GM19043 (cell line): ENCODE results near the gene SHISAL2A.

Experiments used
- ATAC-seq: cut with Tn5 transposase; IDR thresholded peaks from one replicate; pipeline ENCODE4 v1.9.1; 2021; ENCODE audit warnings: low read depth; ENCODE audit not compliant: unreplicated experiment

The SHISAL2A gene

DNA sequence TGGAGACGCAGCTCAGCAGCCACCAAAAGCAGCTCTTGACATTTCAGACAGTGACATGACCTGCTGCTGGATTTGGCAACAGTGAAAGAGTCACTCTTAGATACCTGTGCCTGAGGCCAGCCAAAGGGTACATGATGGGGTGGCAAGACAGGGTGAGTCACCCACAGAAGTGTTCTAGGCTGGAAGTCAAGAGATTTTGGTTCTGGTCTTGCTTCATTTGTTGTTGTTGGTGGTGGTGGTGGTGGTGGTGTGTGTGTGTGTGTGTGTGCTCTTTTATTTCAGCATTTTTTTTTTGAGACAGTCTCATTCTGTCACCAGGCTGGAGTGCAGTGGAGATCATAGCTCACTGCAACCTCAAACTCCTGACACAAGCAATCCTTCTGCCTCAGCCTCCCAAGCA, 25.8 kb downstream of the SHISAL2A start:
- ATAC-seq = no peak

GRCh38 chr1:52659356-52659755, 26.4 kb downstream of the SHISAL2A start:
- peak; percentile 78 for ATAC-seq

DNA sequence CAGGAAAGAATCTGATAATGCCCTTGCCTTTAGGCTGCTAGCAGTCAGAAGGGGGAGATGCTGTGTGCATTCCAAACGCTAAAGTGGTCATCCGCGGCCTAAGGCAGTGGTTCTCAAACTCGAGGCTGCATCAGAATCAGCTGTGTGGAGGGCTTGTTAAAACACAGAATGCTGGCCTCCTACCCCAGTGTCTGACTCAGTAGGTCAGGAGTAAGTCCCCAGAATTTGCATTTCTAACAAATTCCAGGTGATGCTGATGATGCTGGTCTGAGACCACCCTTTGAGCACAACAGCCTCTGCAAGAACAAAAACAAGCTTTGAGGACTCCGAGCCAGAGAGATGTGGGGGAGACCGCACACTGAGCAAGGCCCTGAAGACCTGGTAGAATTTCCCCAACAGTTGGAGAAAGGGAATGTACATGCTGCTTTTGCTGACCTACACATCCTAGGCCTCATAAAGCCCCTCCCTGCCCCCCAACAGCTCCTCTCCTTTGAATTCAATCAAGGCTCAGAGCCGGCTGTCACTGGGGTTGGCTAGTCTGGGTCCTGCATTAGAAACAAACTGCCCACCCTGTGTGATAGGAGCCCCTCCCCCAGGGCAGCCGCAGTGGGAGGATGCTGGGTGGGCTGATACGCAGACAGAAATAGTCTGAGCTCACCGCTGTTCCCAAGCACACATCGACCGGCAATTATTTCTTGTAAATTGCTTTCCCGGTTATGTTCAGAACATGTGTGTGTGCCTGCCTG, 27.1 kb downstream of the SHISAL2A start:
- ATAC-seq = no peak

- ATAC-seq = no peak
These were observed 27.8 kb downstream of the SHISAL2A start for GRCh38 chr1:52660807-52661206.

DNA sequence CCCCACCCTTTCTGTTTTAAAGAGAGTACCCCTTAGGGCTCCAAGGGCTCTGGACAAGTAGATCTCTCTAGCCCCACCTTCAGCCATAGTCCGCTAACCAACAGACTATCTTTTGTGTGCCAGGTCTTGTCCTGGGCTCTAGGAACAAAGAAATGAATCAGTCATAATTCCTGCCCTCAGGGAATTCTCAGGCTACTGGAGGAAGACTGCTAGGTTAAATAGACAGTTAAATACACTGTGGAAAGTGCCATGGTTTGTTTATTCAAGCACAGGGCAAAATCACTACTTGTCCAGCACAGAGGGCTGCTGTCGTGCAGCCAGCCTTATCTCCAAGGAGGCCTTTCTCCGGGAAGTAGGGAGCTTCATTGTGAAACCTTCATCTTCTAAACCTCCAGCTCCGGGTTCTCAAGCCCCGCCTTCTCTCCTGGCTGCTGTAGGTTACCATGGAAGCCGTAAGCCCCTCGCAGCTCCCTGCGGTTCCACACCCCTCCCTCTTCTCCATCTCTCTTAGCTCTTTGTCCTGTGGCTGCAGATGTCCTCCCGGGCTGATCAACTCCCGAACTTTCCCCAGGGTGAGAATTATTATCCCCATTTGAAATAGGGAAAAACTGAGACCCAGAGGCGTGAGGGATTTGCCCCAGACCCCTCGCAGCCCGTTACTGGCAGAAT, 29.8 kb downstream of the SHISAL2A start:
- ATAC-seq = no peak

DNA sequence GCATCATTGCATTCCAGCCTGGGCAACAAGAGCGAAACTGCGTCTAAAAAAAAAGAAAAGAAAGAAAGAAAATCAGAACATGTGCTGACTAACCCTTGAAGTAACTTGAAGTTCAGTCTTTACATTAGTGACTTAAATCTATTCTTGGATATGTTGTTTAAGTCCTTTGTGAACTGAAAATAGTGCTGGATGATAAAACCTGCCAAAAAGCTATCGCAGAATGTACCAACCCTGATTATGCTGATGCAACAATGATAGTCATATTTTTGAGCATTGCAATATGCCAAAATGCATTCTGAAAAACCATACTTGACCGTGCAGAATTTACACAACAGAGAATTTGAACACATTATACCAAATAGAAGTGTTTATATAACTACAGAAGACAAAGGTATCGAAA, 30.7 kb downstream of the SHISAL2A start:
- ATAC-seq = no peak

DNA sequence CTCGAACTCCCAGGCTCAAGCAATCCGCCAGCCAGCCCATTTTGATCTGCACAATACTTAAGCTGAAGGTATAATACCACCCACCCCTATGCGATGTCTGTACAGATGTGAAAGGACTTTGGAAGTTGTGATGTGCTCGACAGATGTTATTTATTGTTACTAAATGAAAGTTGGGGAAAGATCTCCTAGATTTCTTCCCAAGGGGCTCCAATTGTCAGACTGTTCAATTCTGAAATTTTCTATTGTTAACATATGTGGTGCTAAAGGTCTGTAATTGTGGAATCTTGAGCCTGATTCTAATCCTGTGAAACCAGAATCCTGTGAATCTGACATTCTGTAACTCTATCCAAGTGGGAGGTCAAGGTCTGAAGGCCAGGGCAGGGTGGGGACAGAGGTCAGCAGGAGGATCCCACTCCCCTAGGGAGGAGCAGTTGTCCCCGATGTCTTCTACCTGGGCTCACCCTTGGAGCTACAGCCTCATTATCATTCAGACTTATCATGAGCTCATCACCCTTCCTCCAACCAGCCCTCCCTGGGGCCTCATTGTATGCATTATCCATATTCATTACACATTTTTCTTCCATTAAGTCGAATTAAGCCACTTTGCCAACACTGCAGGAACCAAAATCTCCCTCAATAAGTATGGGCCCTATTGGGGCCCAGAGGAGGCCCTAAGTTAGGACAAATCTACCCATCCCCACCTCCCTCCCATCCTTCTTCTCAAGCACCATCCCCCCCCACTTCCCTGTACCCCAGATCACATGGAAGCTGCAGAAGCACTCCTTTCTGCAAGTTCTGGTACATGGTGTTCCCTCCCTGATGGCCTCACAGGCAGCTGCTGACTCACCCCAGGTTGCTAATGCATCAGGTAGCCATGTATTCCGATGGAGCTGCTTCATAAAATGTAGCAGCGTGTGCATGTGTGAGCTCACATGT, 32.3 kb downstream of the SHISAL2A start:
- ATAC-seq = no peak

DNA sequence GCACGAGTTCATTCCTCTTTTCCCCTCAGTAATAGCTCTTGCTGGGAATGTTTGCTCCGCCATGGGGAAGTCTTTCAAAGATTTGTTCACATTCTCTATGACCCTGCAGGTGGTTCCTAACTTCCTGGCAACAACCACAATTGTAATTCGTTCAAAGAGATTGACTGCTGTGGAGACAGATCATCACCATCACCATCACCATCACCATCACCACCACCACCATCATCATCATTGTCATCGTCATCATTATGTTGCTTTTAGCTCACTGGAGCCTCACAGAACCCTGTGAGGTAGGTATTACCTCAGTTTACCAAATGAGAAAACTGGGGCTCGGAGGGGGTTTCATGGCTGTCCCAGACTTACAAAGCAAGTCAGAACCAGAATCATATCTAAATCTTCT, 34.3 kb downstream of the SHISAL2A start:
- ATAC-seq = no peak

GRCh38 chr1:52667984-52668383, 35.0 kb downstream of the SHISAL2A start:
- no peak for ATAC-seq

GRCh38 chr1:52668711-52669110, 35.7 kb downstream of the SHISAL2A start:
- no peak for ATAC-seq

DNA sequence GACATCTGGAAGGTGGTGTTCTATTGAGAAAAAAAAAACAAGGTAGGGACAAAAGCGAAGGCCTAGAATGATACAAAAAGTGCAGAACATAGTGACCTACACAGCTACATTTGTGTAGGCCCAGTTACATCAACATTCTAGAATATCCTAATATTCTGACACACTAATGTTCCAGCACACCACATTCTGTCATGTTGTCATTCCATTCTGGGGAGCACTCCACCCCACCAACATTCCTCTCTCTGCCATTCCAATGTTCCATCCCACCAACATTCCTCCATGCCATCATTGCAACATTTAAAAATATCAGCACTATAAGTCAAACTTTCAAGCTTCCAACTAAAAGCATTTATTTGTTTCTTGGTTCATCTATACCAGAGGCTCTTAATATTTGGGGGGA, 36.7 kb downstream of the SHISAL2A start:
- ATAC-seq = no peak

DNA sequence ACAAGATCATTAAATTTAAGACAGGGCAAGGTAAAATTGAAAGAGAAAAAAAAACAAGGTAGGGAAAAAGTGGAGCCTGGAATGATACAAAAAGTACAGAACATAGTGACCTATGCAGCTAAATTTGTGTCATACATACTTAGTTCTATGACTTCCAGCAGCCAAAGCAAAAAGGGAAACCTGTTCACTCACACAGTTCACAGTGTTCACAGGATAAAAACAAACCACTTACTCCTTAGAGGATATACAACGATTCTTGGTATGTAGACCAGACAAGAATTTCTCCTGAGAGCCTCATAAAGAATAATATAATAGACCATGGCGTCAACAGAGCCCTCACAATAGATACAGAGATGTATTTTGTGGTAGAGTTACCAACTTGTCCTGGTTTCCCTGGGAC, 37.6 kb downstream of the SHISAL2A start:
- ATAC-seq = no peak

- no peak for ATAC-seq
These were observed 40.0 kb downstream of the SHISAL2A start for GRCh38 chr1:52672946-52673345.

GRCh38 chr1:52673513-52673912, 40.5 kb downstream of the SHISAL2A start:
- no peak for ATAC-seq

DNA sequence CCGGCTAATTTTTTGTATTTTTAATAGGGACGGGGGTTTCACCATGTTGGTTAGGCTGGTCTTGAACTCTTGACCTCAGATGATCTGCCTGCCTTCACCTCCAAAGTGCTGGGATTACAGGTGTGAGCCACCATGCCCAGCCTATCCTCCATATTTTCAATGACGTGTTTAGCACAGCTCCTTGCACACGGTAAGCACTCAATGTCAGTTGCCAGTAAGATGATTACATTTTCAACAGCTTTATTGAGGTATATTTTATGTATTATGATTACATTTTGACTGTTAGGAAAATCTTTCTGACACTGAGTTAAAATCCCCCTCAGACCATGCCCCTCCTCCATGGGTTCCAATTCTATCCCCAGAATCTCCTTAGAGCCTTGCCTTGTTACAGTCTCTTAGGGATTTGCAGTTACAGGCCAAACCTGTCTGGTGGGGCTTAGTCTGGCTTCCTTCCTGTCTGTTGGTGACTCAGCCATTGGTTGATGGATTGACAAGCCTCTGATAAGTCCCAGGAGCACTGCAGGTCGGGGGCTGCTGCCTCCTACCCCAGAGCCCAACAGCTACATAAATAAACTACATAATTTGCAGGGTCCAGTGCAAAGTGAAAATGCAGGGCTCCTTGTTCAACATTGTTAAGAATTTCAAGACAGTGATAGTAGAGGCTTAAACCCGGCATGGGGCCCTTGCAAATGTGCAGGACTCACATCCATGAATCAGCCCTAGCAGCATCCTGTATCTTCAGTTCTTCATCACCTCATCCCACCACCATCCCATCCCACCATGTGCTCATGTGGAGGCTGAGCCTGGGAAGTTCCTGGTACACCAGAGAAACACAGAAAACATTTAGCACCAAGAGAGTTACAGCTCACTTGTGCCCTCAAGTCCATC, 41.8 kb downstream of the SHISAL2A start:
- no peak for ATAC-seq

DNA sequence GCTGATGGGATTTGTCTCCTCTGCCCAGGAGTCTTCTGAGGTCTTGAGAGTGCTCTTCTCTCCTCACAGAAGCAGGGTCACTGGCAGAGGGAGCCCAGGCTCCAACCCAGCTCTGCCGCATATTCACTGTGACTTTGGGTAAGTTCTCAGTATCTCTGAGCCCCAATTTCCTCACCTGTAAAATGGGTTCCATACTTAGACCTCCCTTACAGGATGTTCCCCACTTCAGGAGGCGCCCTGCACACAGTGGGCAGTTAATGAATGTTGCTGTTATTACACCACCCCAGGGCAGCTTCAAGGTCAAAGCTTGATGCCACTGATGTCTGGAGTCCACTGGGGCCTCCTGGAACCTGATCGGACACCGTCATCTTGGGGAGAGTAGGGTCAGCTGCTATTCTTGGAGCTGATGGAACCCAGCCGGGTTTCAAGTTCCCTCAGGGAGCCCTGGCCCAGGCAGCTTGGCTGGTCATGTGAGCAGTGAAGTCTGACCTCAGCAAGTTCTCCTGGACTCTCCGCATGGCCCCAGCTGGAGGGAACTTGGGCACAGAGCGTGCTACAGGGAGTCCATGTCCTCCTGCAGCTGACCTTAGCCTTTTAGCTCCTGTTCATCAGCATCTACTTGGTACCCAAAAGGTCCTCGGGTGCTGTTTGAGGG, 43.4 kb downstream of the SHISAL2A start:
- ATAC-seq = no peak

GRCh38 chr1:52677076-52677806, 44.3 kb downstream of the SHISAL2A start:
- ATAC-seq = no peak

- ATAC-seq = no peak
These were observed 46.1 kb downstream of the SHISAL2A start for GRCh38 chr1:52679048-52679447.

- no peak for ATAC-seq
These were observed 46.5 kb downstream of the SHISAL2A start for GRCh38 chr1:52679498-52679897.
